ENCODE measurements around the gene INPP5J. TPM values are rescaled to one million over a fixed set of nuclear protein-coding genes. Genes with fewer than 3 reads are reported as not detected.

Gene INPP5J
- total and polyA plus RNA-seq, 2 of the 13 experiments (the other 11 are each of a cell fraction or from before 2014, with no cell fraction given), result 0.24 to 1.1 TPM

- TF ChIP-seq ZNF318 (CRISPR knock-in tag; IDR thresholded peaks at IDR 0.05) (no peak), ZNF646 (CRISPR knock-in tag; IDR thresholded peaks at IDR 0.05) (no peak), HES4 (CRISPR knock-in tag; IDR thresholded peaks at IDR 0.05; ENCODE audit: borderline replicate concordance) (no peak), CREB3 (CRISPR knock-in tag; IDR thresholded peaks at IDR 0.05) (no peak), ZNF670 (CRISPR knock-in tag; IDR thresholded peaks at IDR 0.05; ENCODE audit: borderline replicate concordance) (no peak), NPAS2 (CRISPR knock-in tag; IDR thresholded peaks at IDR 0.05; ENCODE audit: borderline replicate concordance) (no peak)
- TF ChIP-seq, protein P1, sequence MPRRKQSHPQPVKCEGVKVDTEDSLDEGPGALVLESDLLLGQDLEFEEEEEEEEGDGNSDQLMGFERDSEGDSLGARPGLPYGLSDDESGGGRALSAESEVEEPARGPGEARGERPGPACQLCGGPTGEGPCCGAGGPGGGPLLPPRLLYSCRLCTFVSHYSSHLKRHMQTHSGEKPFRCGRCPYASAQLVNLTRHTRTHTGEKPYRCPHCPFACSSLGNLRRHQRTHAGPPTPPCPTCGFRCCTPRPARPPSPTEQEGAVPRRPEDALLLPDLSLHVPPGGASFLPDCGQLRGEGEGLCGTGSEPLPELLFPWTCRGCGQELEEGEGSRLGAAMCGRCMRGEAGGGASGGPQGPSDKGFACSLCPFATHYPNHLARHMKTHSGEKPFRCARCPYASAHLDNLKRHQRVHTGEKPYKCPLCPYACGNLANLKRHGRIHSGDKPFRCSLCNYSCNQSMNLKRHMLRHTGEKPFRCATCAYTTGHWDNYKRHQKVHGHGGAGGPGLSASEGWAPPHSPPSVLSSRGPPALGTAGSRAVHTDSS (CRISPR knock-in tag; conservative IDR thresholded peaks at IDR 0.05), result no peak
- TF ChIP-seq, protein P2, sequence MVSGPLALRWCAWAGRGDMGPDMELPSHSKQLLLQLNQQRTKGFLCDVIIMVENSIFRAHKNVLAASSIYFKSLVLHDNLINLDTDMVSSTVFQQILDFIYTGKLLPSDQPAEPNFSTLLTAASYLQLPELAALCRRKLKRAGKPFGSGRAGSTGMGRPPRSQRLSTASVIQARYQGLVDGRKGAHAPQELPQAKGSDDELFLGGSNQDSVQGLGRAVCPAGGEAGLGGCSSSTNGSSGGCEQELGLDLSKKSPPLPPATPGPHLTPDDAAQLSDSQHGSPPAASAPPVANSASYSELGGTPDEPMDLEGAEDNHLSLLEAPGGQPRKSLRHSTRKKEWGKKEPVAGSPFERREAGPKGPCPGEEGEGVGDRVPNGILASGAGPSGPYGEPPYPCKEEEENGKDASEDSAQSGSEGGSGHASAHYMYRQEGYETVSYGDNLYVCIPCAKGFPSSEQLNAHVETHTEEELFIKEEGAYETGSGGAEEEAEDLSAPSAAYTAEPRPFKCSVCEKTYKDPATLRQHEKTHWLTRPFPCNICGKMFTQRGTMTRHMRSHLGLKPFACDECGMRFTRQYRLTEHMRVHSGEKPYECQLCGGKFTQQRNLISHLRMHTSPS (CRISPR knock-in tag; IDR thresholded peaks at IDR 0.05; ENCODE audit: low read depth), result no peak
These were observed 20.2 kb upstream of the INPP5J start (continued) for GRCh38 chr22:31102441-31103081.
